SW480 (cell line): ENCODE measurements around the gene AMER1.

Source experiments
- DNase-seq: peaks from one replicate; pipeline ENCODE4 v3.0.0-alpha.2; 2016; ENCODE audit warnings: low spot score

The AMER1 gene

DNA sequence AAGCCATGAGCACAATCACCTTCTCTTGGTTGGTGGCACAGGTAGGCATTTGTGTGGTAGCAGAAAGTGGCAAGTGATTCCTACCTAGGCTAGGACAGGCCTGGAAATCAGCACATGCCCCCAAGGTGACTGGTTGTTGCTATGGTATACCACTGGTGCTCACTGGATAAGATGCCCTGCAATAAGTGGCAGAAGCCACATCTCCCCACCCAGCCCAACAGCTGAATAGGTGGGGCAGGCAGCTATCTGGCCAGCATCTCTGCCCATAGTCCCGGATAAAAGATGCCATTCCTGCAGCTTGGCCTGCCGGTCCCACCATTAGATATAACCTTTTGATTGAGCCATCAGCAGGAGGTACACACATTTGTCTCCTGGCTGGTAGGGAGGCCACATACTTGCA is 21.1 kb downstream of the AMER1 start:
- DNase-seq = no peak

DNA sequence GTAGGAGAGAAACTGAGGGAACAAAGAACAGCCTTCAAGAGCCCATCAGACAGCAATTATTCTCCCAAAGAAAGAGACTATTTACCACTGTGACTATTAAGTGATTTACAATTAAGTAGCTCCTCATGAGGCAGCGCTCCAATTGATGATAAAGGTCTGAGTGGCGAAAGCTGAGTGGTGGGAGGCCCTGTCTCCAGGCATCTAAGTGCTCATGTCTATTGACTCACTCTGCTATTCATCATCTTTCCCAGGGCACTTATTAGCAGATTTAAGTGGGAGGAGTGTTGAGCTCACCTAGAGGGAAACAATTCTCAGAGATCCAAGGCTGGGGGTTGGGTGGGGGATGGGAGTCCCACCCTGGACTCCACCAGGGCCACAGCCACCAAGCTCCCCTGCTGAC is 23.3 kb downstream of the AMER1 start:
- no peak for DNase-seq

GRCh38 chrX:64176876-64177275 is 28.6 kb downstream of the AMER1 start:
- no peak for DNase-seq

DNA sequence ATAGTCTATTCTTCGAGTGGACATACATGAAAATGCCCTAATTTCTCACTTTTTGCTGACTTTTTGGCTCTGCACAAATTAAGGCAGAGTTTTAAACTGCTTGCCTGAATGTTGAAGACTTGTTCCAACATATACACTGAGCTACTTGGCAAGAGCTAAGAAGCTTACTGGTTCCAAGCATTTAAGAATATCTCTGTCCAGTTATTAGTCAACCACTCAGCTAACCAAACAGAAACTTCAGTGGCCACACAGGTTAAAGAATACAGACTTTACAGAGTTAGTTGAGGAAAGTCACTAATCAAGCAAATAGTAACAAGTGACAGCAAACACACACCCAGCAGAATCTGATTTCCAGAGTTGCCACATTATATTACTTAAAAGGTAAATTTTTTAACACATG is 35.5 kb downstream of the AMER1 start:
- no peak for DNase-seq

GRCh38 chrX:64152857-64153256 is 52.7 kb downstream of the AMER1 start:
- peak; percentile 1 for DNase-seq

GRCh38 chrX:64151911-64152310 is 53.6 kb downstream of the AMER1 start:
- no peak for DNase-seq

DNA sequence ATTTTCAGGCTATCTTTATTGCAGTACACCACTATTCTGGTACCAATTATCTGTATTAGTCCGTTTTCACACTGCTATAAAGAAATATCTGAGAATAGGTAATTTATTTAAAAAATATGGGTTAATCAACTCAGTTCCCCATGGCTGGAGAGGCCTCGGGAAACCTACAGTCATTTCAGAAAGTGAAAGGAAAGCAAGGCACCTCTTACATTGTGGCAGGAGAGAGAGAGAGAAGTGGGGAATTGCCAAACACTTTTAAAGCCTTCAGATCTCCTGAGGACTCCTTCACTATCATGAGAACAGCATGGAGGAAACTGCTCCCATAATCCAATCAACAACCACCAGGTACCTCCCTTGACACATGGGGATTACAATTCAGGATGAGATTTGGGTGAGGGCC is 54.7 kb downstream of the AMER1 start:
- no peak for DNase-seq
